A673 (cell line): ENCODE data around the gene APC2. TPM values are rescaled to one million over a fixed set of nuclear protein-coding genes. Genes with fewer than 3 reads are reported as not detected.

Experiments used
- BruUV-seq: library from RNA; stranded (reverse); fragments of 400-500 nt; replicated peaks from 2 replicates; lab custom pipeline; 2021; lab: Mats Ljungman, UMichigan
- CTCF ChIA-PET: fragments of 300-600 bp; sonication (Branson Sonifier 250); formaldehyde crosslinking; loops from one replicate; lab custom pipeline; 2022; ENCODE audit warnings: antibody characterized with exemption; lab: Charles Lee
- POLR2A ChIA-PET: fragments of 300-600 bp; sonication (Branson Sonifier 250); formaldehyde crosslinking; loops from one replicate; lab custom pipeline; 2022; ENCODE audit warnings: antibody characterized with exemption; ENCODE audit not compliant: low non-redundant PET; lab: Charles Lee
- DNase-seq: peaks from one replicate; pipeline ENCODE4 v3.0.0-alpha.2; 2015; ENCODE audit warnings: low spot score
- H3K27ac ChIP-seq: fragments of 200-600 bp; sonication (generic); 2 replicates; pipeline ENCODE4 v1.5.1; 2016; ENCODE audit warnings: mixed run types, low read depth, mild to moderate bottlenecking, mixed read lengths, antibody characterized with exemption, low read length; ENCODE audit not compliant: poor library complexity, severe bottlenecking
- H3K27me3 ChIP-seq: fragments of 200-600 bp; sonication (generic); replicated peaks from 2 replicates; pipeline ENCODE4 v1.6.1; 2017; ENCODE audit warnings: mixed run types, low read depth, mild to moderate bottlenecking, mixed read lengths, antibody characterized with exemption, low read length; ENCODE audit not compliant: insufficient read depth, poor library complexity
- H3K36me3 ChIP-seq: fragments of 200-600 bp; sonication (generic); 2 replicates; pipeline ENCODE4 v1.6.1; 2016; ENCODE audit warnings: mixed run types, mild to moderate bottlenecking, mixed read lengths, antibody characterized with exemption, low read length; ENCODE audit not compliant: insufficient read depth, poor library complexity, severe bottlenecking
- H3K4me1 ChIP-seq: fragments of 200-600 bp; sonication (generic); 2 replicates; pipeline ENCODE4 v1.6.1; 2017; ENCODE audit warnings: mixed run types, mild to moderate bottlenecking, mixed read lengths, antibody characterized with exemption, low read length; ENCODE audit not compliant: insufficient read depth, poor library complexity, severe bottlenecking
- H3K4me3 ChIP-seq: fragments of 200-600 bp; sonication (generic); 2 replicates; pipeline ENCODE4 v1.5.1; 2016; ENCODE audit warnings: low read depth, mixed run types, mild to moderate bottlenecking, mixed read lengths, low read length; ENCODE audit not compliant: poor library complexity, severe bottlenecking
- H3K9me3 ChIP-seq: fragments of 200-600 bp; sonication (generic); 2 replicates; pipeline ENCODE4 v1.6.1; 2016; ENCODE audit warnings: mixed run types, low read depth, mild to moderate bottlenecking, mixed read lengths, antibody characterized with exemption, low read length; ENCODE audit not compliant: poor library complexity, severe bottlenecking
- CTCF ChIP-seq: fragments of 300-800, 200-600 bp; sonication (generic); conservative IDR thresholded peaks from 2 replicates; pipeline ENCODE4 v1.5.1; 2017; ENCODE audit warnings: low read depth, mild to moderate bottlenecking, antibody characterized with exemption, low read length, moderate library complexity, mixed read lengths
- EZH2 ChIP-seq: fragments of 200-600 bp; sonication (generic); IDR thresholded peaks from 2 replicates; pipeline ENCODE4 v1.6.1; 2017; ENCODE audit warnings: borderline replicate concordance, low read depth, mild to moderate bottlenecking, mixed read lengths, antibody characterized with exemption, low read length; ENCODE audit not compliant: poor library complexity, severe bottlenecking
- intact Hi-C: fragments of 100-400 bp; cut with micrococcal nuclease; formaldehyde crosslinking; loops from one replicate; pipeline ENCODE4 v1.10.0; 2022; ENCODE audit not compliant: unreplicated experiment
- total RNA-seq: library from RNA; stranded (reverse); gene quantifications from 2 replicates; pipeline ENCODE4 v1.2.3, GENCODE V29; 2021

APC2 gene
- total RNA-seq, 1 experiment from 2014 or later: 1.3 TPM

GRCh38 chr19:1422360-1422759 is 27.6 kb upstream of the APC2 start:
- POLR2A ChIA-PET: no interaction called here
- intact Hi-C loops: no loop called here

GRCh38 chr19:1422943-1423342 is 27.0 kb upstream of the APC2 start:
- CTCF ChIA-PET: no interaction called here
- DNase-seq: no peak
- POLR2A ChIA-PET: no interaction called here
- Histone ChIP-seq H3K27me3 (no peaks in the 10 kb centered on the region), H3K27ac (no peak overlapping the region), H3K36me3 (peaks cover 96% of the 10 kb centered on the region), H3K9me3 (no peaks in the 10 kb centered on the region), H3K4me3 (no peak overlapping the region), H3K4me1 (no peaks in the 10 kb centered on the region)
- no peak for TF ChIP-seq EZH2
- TF ChIP-seq CTCF: no peak
- intact Hi-C loops: no loop called here
- BruUV-seq: no TSS peak

More at GRCh38 chr19:1422360-1422759, 27.6 kb upstream of the APC2 start:
- TF ChIP-seq CTCF: no peak
- TF ChIP-seq EZH2: no peak
- Histone ChIP-seq H3K36me3 (peaks cover 96% of the 10 kb centered on the region), H3K9me3 (no peaks in the 10 kb centered on the region), H3K4me1 (no peaks in the 10 kb centered on the region), H3K4me3 (no peak overlapping the region), H3K27me3 (no peaks in the 10 kb centered on the region), H3K27ac (no peak overlapping the region)
- CTCF ChIA-PET: no interaction called here
- BruUV-seq: no TSS peak
- no peak for DNase-seq

- intact Hi-C loops: no loop called here
- H3K4me3 ChIP-seq: no peak overlapping the region
- DNase-seq: no peak
- H3K9me3 ChIP-seq: no peaks in the 10 kb centered on the region
- no peak overlapping the region for H3K27ac ChIP-seq
- POLR2A ChIA-PET: no interaction called here
- TF ChIP-seq CTCF (no peak), EZH2 (no peak)
- no peaks in the 10 kb centered on the region for H3K27me3 ChIP-seq
- no peaks in the 10 kb centered on the region for H3K4me1 ChIP-seq
- peaks cover 96% of the 10 kb centered on the region for H3K36me3 ChIP-seq
- BruUV-seq: no TSS peak
- CTCF ChIA-PET: no interaction called here
Observed at GRCh38 chr19:1423436-1424191, 26.3 kb upstream of the APC2 start.
